Body of pancreas (tissue), 4 donors: Measurements from ENCODE around the gene CMKLR1.

ENCODE experiments used
- POLR2A ChIP-seq, 3 donors: fragments of 450-650 bp; IDR thresholded peaks; one replicate each; pipeline ENCODE4 v1.6.1; 2016; ENCODE audit warnings: antibody characterized with exemption in 3 of 3, mild to moderate bottlenecking in 2 of 3
- TF ChIP-seq, protein P1 (sequence below), 7 experiments: fragments of 450-650 bp in 4 of 7; fragments of 200-600 bp in 3 of 7; sonication (generic) in 3 of 7; IDR thresholded peaks; one replicate each; pipeline ENCODE4 v1.5.1; 2016 to 2019; ENCODE audit warnings: antibody characterized with exemption in 7 of 7

DNA sequence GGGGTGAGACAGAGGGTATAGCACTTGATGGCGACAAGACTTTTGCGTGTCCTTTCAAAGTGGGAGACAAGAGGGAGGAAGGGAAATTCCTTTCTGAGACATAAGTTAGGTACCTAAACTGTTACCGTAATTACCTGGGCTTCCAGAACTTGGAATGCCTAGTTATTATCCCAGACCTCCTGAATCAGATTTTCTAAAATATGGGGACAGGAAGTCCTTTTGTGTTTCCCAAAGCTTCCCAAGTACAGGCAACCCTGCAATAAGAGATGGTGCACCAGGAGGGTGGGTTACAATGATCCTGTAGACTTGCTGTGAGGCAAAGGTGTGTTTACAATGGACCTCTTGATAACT is 83.9 kb downstream of the CMKLR1 start:
- TF ChIP-seq, protein P1, sequence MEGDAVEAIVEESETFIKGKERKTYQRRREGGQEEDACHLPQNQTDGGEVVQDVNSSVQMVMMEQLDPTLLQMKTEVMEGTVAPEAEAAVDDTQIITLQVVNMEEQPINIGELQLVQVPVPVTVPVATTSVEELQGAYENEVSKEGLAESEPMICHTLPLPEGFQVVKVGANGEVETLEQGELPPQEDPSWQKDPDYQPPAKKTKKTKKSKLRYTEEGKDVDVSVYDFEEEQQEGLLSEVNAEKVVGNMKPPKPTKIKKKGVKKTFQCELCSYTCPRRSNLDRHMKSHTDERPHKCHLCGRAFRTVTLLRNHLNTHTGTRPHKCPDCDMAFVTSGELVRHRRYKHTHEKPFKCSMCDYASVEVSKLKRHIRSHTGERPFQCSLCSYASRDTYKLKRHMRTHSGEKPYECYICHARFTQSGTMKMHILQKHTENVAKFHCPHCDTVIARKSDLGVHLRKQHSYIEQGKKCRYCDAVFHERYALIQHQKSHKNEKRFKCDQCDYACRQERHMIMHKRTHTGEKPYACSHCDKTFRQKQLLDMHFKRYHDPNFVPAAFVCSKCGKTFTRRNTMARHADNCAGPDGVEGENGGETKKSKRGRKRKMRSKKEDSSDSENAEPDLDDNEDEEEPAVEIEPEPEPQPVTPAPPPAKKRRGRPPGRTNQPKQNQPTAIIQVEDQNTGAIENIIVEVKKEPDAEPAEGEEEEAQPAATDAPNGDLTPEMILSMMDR (IDR thresholded peaks at IDR 0.05) = no peak
- no peak for TF ChIP-seq POLR2A (IDR thresholded peaks at IDR 0.05)
